ENCODE measurements around the gene PTPN13. TPM values are rescaled to one million over a fixed set of nuclear protein-coding genes. Genes with fewer than 3 reads are reported as not detected.

The PTPN13 gene
- total RNA-seq, 1 donor from 2014 or later: 244 TPM

DNA sequence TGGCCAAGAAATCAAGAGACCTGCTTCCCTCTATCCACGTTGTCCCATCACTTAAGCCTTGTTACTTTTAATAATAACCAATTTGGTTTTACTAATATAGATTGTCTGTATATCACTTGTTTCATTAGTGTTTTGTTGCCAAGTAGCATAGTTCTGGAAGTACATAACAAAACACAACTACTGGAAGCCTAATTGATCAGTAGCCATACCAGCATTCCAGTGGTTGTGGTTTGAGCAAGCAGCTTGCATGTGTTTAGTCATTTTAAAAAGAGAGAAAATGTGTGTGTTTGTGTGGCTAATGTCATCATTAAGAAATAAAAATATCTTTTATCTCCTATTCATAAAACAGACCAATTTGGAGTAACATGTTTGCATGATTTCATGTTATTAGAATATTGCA is 70.8 kb downstream of the PTPN13 start:
- no peak overlapping the region for H3K27ac ChIP-seq
- no peak overlapping the region for H3K9ac ChIP-seq
- H3K4me3 ChIP-seq: no peak overlapping the region
- Mint-ChIP-seq H3K9me3 (peaks cover 5% of the 10 kb centered on the region), H3K36me3 (peaks cover 32% of the 10 kb centered on the region), H3K27me3 (ENCODE audit: insufficient read depth, low read depth) (no peaks in the 10 kb centered on the region), H3K4me1 (peaks cover 3% of the 10 kb centered on the region), H3K4me3 (no peak overlapping the region), H3K27ac (no peak overlapping the region)
- peaks cover 22% of the 10 kb centered on the region for H3F3A ChIP-seq (ENCODE audit: low read depth)
- H3K4me2 ChIP-seq: no peak overlapping the region
- peaks cover 15% of the 10 kb centered on the region for H3K4me1 ChIP-seq
- peaks cover 59% of the 10 kb centered on the region for H4K20me1 ChIP-seq (ENCODE audit: low read depth)
- no peak for DNase-seq (ENCODE audit: low spot score)
- no peak overlapping the region for H2AFZ ChIP-seq (replicated peaks)
- H3K79me2 ChIP-seq (ENCODE audit: low read depth): peaks cover 99% of the 10 kb centered on the region
- TF ChIP-seq EZH2phosphoT487 (IDR thresholded peaks at IDR 0.05) (no peak), EZH2 (IDR thresholded peaks at IDR 0.05) (no peak), CTCF (IDR thresholded peaks at IDR 0.05) (no peak)
- H3K27me3 ChIP-seq: no peaks in the 10 kb centered on the region
- no peaks in the 10 kb centered on the region for H3K9me3 ChIP-seq (ENCODE audit: low read depth)
- peaks cover 14% of the 10 kb centered on the region for H3K36me3 ChIP-seq

DNA sequence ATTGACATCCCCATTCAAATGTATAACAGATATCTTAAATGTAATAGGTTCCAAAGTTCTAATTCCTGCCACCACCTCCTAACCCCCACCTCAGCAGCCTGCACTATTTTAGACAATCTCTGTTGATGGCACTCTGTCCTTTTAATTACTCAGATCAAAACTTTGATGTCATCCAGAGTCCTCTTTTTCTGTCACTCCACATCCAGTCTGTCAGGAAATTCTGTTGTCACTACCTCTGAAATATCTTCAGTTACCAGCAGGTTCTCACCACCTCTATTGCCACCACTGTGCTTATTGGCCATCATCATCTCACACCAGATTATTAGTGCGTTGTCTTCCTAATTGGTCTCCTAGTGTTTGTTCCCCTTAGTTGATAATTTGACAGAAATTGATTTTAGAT is 76.2 kb downstream of the PTPN13 start:
- H3K4me1 ChIP-seq: peaks cover 12% of the 10 kb centered on the region
- H3K27ac Mint-ChIP-seq: no peak overlapping the region
- no peaks in the 10 kb centered on the region for H3K4me1 Mint-ChIP-seq
- H4K20me1 ChIP-seq (ENCODE audit: low read depth): peaks cover 14% of the 10 kb centered on the region
- H3K4me3 ChIP-seq: no peak overlapping the region
- H3K4me3 Mint-ChIP-seq: no peak overlapping the region
- peaks cover 97% of the 10 kb centered on the region for H3K79me2 ChIP-seq (ENCODE audit: low read depth)
- H3K9ac ChIP-seq: no peak overlapping the region
- H3K4me2 ChIP-seq: no peak overlapping the region
- TF ChIP-seq EZH2phosphoT487 (IDR thresholded peaks at IDR 0.05) (no peak), CTCF (IDR thresholded peaks at IDR 0.05) (no peak), EZH2 (IDR thresholded peaks at IDR 0.05) (no peak)
- H3K9me3 ChIP-seq (ENCODE audit: low read depth): no peaks in the 10 kb centered on the region
- no peak for DNase-seq (ENCODE audit: low spot score)
- H3K36me3 ChIP-seq: peaks cover 25% of the 10 kb centered on the region
- H3K27me3 ChIP-seq: no peaks in the 10 kb centered on the region
- peaks cover 17% of the 10 kb centered on the region for H3K9me3 Mint-ChIP-seq
- no peaks in the 10 kb centered on the region for H3K27me3 Mint-ChIP-seq (ENCODE audit: insufficient read depth, low read depth)
- no peak overlapping the region for H2AFZ ChIP-seq (replicated peaks)
- peaks cover 26% of the 10 kb centered on the region for H3F3A ChIP-seq (ENCODE audit: low read depth)
- no peak overlapping the region for H3K27ac ChIP-seq
- peaks cover 59% of the 10 kb centered on the region for H3K36me3 Mint-ChIP-seq

GRCh38 chr4:86670756-86671155 is 76.6 kb downstream of the PTPN13 start:
- Mint-ChIP-seq H3K27ac (no peak overlapping the region), H3K9me3 (peaks cover 17% of the 10 kb centered on the region), H3K36me3 (peaks cover 59% of the 10 kb centered on the region), H3K4me1 (no peaks in the 10 kb centered on the region), H3K4me3 (no peak overlapping the region), H3K27me3 (ENCODE audit: insufficient read depth, low read depth) (no peaks in the 10 kb centered on the region)
- no peak overlapping the region for H3K9ac ChIP-seq
- H3K27ac ChIP-seq: no peak overlapping the region
- DNase-seq (ENCODE audit: low spot score): no peak
- H2AFZ ChIP-seq (replicated peaks): no peak overlapping the region
- TF ChIP-seq EZH2 (IDR thresholded peaks at IDR 0.05) (no peak), EZH2phosphoT487 (IDR thresholded peaks at IDR 0.05) (no peak), CTCF (IDR thresholded peaks at IDR 0.05) (no peak)
- H3K36me3 ChIP-seq: peaks cover 23% of the 10 kb centered on the region
- H4K20me1 ChIP-seq (ENCODE audit: low read depth): peaks cover 15% of the 10 kb centered on the region
- peaks cover 22% of the 10 kb centered on the region for H3F3A ChIP-seq (ENCODE audit: low read depth)
- H3K9me3 ChIP-seq (ENCODE audit: low read depth): no peaks in the 10 kb centered on the region
- peaks cover 97% of the 10 kb centered on the region for H3K79me2 ChIP-seq (ENCODE audit: low read depth)
- no peaks in the 10 kb centered on the region for H3K27me3 ChIP-seq
- no peak overlapping the region for H3K4me3 ChIP-seq
- H3K4me1 ChIP-seq: peaks cover 7% of the 10 kb centered on the region
- H3K4me2 ChIP-seq: no peak overlapping the region
